A549 (cell line): ENCODE measurements around the gene APBA1.

Experiments
- EP300 ChIP-seq, 2 experiments: fragments of >200 bp; sonication (Bioruptor Twin); formaldehyde crosslinking; IDR thresholded peaks; 2 replicates in 1 of 2; 3 replicates in 1 of 2; pipeline ENCODE4 v1.6.1; 2016 to 2017
- JUN ChIP-seq, 2 experiments: fragments of >200 bp; sonication (Bioruptor Twin); formaldehyde crosslinking; IDR thresholded peaks; 2 replicates in 1 of 2; 3 replicates in 1 of 2; pipeline ENCODE4 v1.6.1; 2016 to 2017
- POLR2A ChIP-seq: IDR thresholded peaks from 2 replicates; pipeline ENCODE4 v1.6.1; 2012; ENCODE audit warnings: mild to moderate bottlenecking, low read length
- RAD21 ChIP-seq, 2 experiments: fragments of >200 bp in 1 of 2; sonication (Bioruptor Twin) in 1 of 2; formaldehyde crosslinking in 1 of 2; IDR thresholded peaks in 1 of 2; conservative IDR thresholded peaks in 1 of 2; 2 replicates in 1 of 2; 3 replicates in 1 of 2; pipeline ENCODE4 v1.6.1; 2012 to 2018; ENCODE audit warnings: inconsistent platforms in 1 of 2
- SMC3 ChIP-seq: fragments of >200 bp; sonication (Bioruptor Twin); formaldehyde crosslinking; IDR thresholded peaks from 3 replicates; pipeline ENCODE4 v1.6.1; 2018; ENCODE audit warnings: inconsistent platforms
- TP53 ChIP-seq: fragments of 250-450 bp; sonication (Bioruptor Pico); IDR thresholded peaks from 2 replicates; pipeline ENCODE4 v1.5.0; 2021; ENCODE audit warnings: mild to moderate bottlenecking, moderate library complexity
- TF ChIP-seq, protein P1 (sequence below): fragments of >200 bp; sonication (Bioruptor Twin); formaldehyde crosslinking; IDR thresholded peaks from 3 replicates; pipeline ENCODE4 v1.5.1; 2016

DNA sequence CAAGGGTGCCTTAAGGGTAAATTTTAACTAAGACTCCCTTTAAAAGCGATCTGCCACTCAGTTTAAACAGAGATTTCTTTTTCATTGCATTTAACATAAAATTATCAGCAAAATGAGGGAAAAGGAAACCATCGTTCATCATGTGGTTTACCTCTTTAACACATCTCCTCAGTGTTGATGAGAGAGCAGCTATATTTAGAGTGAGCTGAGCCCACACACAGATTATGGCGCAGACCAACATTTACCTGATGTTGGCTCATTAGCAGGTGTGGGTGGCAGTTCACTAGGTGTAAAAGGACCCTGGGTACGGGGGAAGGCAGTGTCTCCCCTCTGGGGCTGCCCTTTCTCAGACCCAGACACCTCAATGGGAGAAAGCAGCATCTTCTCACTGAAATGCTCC lies 197.3 kb downstream of the APBA1 start:
- TF ChIP-seq RAD21 (conservative IDR thresholded peaks at IDR 0.05 in 1 of 2, IDR thresholded peaks at IDR 0.05 in 1 of 2) (no peak), TP53 (no peak), SMC3 (no peak), JUN (IDR thresholded peaks at IDR 0.05) (no peak), POLR2A (no peak), EP300 (IDR thresholded peaks at IDR 0.05) (no peak)
- TF ChIP-seq, protein P1, sequence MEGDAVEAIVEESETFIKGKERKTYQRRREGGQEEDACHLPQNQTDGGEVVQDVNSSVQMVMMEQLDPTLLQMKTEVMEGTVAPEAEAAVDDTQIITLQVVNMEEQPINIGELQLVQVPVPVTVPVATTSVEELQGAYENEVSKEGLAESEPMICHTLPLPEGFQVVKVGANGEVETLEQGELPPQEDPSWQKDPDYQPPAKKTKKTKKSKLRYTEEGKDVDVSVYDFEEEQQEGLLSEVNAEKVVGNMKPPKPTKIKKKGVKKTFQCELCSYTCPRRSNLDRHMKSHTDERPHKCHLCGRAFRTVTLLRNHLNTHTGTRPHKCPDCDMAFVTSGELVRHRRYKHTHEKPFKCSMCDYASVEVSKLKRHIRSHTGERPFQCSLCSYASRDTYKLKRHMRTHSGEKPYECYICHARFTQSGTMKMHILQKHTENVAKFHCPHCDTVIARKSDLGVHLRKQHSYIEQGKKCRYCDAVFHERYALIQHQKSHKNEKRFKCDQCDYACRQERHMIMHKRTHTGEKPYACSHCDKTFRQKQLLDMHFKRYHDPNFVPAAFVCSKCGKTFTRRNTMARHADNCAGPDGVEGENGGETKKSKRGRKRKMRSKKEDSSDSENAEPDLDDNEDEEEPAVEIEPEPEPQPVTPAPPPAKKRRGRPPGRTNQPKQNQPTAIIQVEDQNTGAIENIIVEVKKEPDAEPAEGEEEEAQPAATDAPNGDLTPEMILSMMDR = no peak
